H9 (cell line): ENCODE results near the gene SIPA1L3. TPM values are rescaled to one million over a fixed set of nuclear protein-coding genes. Genes with fewer than 3 reads are reported as not detected.

Experiments
- DNase-seq: peaks from one replicate; pipeline ENCODE4 v3.0.0-alpha.2; 2017
- H2AFZ ChIP-seq: one replicate; pipeline ENCODE4 v1.6.1; 2013; ENCODE audit warnings: mild to moderate bottlenecking, low read length, control low read depth, moderate library complexity
- H2AK5ac ChIP-seq: 2 replicates; pipeline ENCODE4 v1.6.1; 2013; ENCODE audit warnings: low read length, control low read depth, mixed read lengths; ENCODE audit not compliant: insufficient read length
- H2BK120ac ChIP-seq: one replicate; pipeline ENCODE4 v1.6.1; 2013; ENCODE audit warnings: low read depth, mild to moderate bottlenecking, low read length, control low read depth, inconsistent platforms; ENCODE audit not compliant: poor library complexity, severe bottlenecking
- H2BK12ac ChIP-seq: 2 replicates; pipeline ENCODE4 v1.6.1; 2013; ENCODE audit warnings: low read length, control low read depth, mixed read lengths, low read depth; ENCODE audit not compliant: insufficient read length
- H2BK15ac ChIP-seq: 2 replicates; pipeline ENCODE4 v1.6.1; 2013; ENCODE audit warnings: low read depth, low read length, control low read depth
- H2BK20ac ChIP-seq: one replicate; pipeline ENCODE4 v1.6.1; 2013; ENCODE audit warnings: low read depth, mild to moderate bottlenecking, low read length, control low read depth, inconsistent platforms; ENCODE audit not compliant: poor library complexity, severe bottlenecking
- H2BK5ac ChIP-seq: 2 replicates; pipeline ENCODE4 v1.6.1; 2013; ENCODE audit warnings: low read length, control low read depth, mixed read lengths; ENCODE audit not compliant: insufficient read length
- H3K14ac ChIP-seq: 2 replicates; pipeline ENCODE4 v1.6.1; 2013; ENCODE audit warnings: low read length, control low read depth; ENCODE audit not compliant: insufficient read depth
- H3K18ac ChIP-seq: 2 replicates; pipeline ENCODE4 v1.6.1; 2013; ENCODE audit warnings: low read depth, mild to moderate bottlenecking, mixed read lengths, low read length, control low read depth; ENCODE audit not compliant: insufficient read length
- H3K23ac ChIP-seq: 2 replicates; pipeline ENCODE4 v1.6.1; 2013; ENCODE audit warnings: low read length, control low read depth, mixed read lengths, low read depth; ENCODE audit not compliant: insufficient read length
- H3K23me2 ChIP-seq: 2 replicates; pipeline ENCODE4 v1.6.1; 2013; ENCODE audit warnings: low read depth, mild to moderate bottlenecking, mixed read lengths, low read length, control low read depth; ENCODE audit not compliant: insufficient read length, poor library complexity, severe bottlenecking
- H3K27ac ChIP-seq: 2 replicates; pipeline ENCODE4 v1.5.1; 2013; ENCODE audit warnings: low read length, control low read depth, mixed read lengths, low read depth; ENCODE audit not compliant: insufficient read length
- H3K27me3 ChIP-seq: 2 replicates; pipeline ENCODE4 v1.6.1; 2013; ENCODE audit warnings: low read length, control low read depth, inconsistent platforms; ENCODE audit not compliant: insufficient read depth
- H3K4ac ChIP-seq: 2 replicates; pipeline ENCODE4 v1.6.1; 2013; ENCODE audit warnings: low read depth, mild to moderate bottlenecking, control low read depth, inconsistent platforms, low read length, moderate library complexity
- H3K4me1 ChIP-seq: 2 replicates; pipeline ENCODE4 v1.6.1; 2013; ENCODE audit warnings: low read length, control low read depth, inconsistent platforms; ENCODE audit not compliant: insufficient read depth
- H3K4me2 ChIP-seq: 2 replicates; pipeline ENCODE4 v1.6.1; 2013; ENCODE audit warnings: low read length, control low read depth, mixed read lengths; ENCODE audit not compliant: insufficient read length, insufficient read depth
- H3K56ac ChIP-seq: 2 replicates; pipeline ENCODE4 v1.6.1; 2013; ENCODE audit warnings: low read depth, mild to moderate bottlenecking, mixed read lengths, low read length, control low read depth; ENCODE audit not compliant: insufficient read length
- H3K79me1 ChIP-seq: 2 replicates; pipeline ENCODE4 v1.6.1; 2013; ENCODE audit warnings: low read depth, mild to moderate bottlenecking, moderate library complexity, low read length, control low read depth, inconsistent platforms; ENCODE audit not compliant: insufficient read depth, poor library complexity, severe bottlenecking
- H3K79me2 ChIP-seq: 2 replicates; pipeline ENCODE4 v1.6.1; 2013; ENCODE audit warnings: low read length, control low read depth, inconsistent platforms; ENCODE audit not compliant: insufficient read depth
- H3K9ac ChIP-seq: 2 replicates; pipeline ENCODE4 v1.6.1; 2013; ENCODE audit warnings: low read length, control low read depth, mixed read lengths; ENCODE audit not compliant: insufficient read length; ENCODE audit errors: extremely low read depth
- H3K9me3 ChIP-seq: one replicate; pipeline ENCODE4 v1.6.1; 2013; ENCODE audit warnings: low read depth, low read length, inconsistent platforms; ENCODE audit not compliant: control insufficient read depth
- H3T11ph ChIP-seq: one replicate; pipeline ENCODE4 v1.6.1; 2013; ENCODE audit warnings: mild to moderate bottlenecking, low read length, control low read depth, inconsistent platforms
- H4K20me1 ChIP-seq: one replicate; pipeline ENCODE4 v1.6.1; 2013; ENCODE audit not compliant: control insufficient read depth, insufficient read length, insufficient read depth
- H4K5ac ChIP-seq: 2 replicates; pipeline ENCODE4 v1.6.1; 2013; ENCODE audit warnings: low read depth, mild to moderate bottlenecking, mixed read lengths, low read length, control low read depth; ENCODE audit not compliant: insufficient read length
- H4K8ac ChIP-seq: replicated peaks from 2 replicates; pipeline ENCODE4 v1.6.1; 2013; ENCODE audit warnings: low read length, control low read depth, mixed read lengths, low read depth; ENCODE audit not compliant: insufficient read length
- H4K91ac ChIP-seq: 2 replicates; pipeline ENCODE4 v1.6.1; 2013; ENCODE audit warnings: low read depth, mild to moderate bottlenecking, moderate library complexity, mixed read lengths, low read length, control low read depth; ENCODE audit not compliant: insufficient read length
- H3K27ac Mint-ChIP-seq, 3 experiments: 2 replicates in 2 of 3; 3 replicates in 1 of 3; pipeline ENCODE4 v1.8.0; 2020 to 2021; ENCODE audit warnings: mixed read lengths in 3 of 3, mild to moderate bottlenecking in 1 of 3, moderate library complexity in 1 of 3
- H3K27me3 Mint-ChIP-seq: 2 replicates; pipeline ENCODE4 v1.8.0; 2021; ENCODE audit warnings: low read depth, mild to moderate bottlenecking, moderate library complexity, mixed read lengths
- H3K36me3 Mint-ChIP-seq, 3 experiments: 2 replicates in 2 of 3; 3 replicates in 1 of 3; pipeline ENCODE4 v1.8.0; 2020 to 2021; ENCODE audit warnings: low read depth in 3 of 3, mixed read lengths in 3 of 3; ENCODE audit not compliant: insufficient read depth in 1 of 3
- H3K4me1 Mint-ChIP-seq, 2 experiments: 2 replicates each; pipeline ENCODE4 v1.8.0; 2020; ENCODE audit warnings: mixed read lengths in 2 of 2
- H3K4me3 Mint-ChIP-seq, 2 experiments: 2 replicates in 1 of 2; 3 replicates in 1 of 2; pipeline ENCODE4 v1.8.0; 2020 to 2021; ENCODE audit warnings: mild to moderate bottlenecking in 2 of 2, mixed read lengths in 2 of 2, moderate library complexity in 1 of 2
- H3K9me3 Mint-ChIP-seq, 2 experiments: 2 replicates in 1 of 2; 3 replicates in 1 of 2; pipeline ENCODE4 v1.8.0; 2020; ENCODE audit warnings: mild to moderate bottlenecking in 2 of 2, mixed read lengths in 2 of 2, moderate library complexity in 1 of 2
- WGBS: extraction: QIAGEN DNeasy Blood & Tissue Kit; methylation state at CpG from one replicate; pipeline ENCODE4 v1.1.7; 2013; ENCODE audit warnings: missing lambda C conversion rate, low lambda C conversion rate, mixed read lengths; ENCODE audit not compliant: insufficient read length; ENCODE audit errors: extremely low coverage; 5-methylcytosine and 5-hydroxymethylcytosine counted together
- total RNA-seq: library from RNA; stranded (reverse); gene quantifications from 2 replicates; pipeline ENCODE4 v1.2.1, GENCODE V29; 2021
- TF ChIP-seq, protein P1 (sequence below): fragments of 200-600 bp; sonication (generic); conservative IDR thresholded peaks from 3 replicates; pipeline ENCODE4 v1.8.0; 2021; ENCODE audit warnings: antibody characterized with exemption, mild to moderate bottlenecking

The SIPA1L3 gene
- total RNA-seq, 1 experiment from 2014 or later: 40.1 TPM

DNA sequence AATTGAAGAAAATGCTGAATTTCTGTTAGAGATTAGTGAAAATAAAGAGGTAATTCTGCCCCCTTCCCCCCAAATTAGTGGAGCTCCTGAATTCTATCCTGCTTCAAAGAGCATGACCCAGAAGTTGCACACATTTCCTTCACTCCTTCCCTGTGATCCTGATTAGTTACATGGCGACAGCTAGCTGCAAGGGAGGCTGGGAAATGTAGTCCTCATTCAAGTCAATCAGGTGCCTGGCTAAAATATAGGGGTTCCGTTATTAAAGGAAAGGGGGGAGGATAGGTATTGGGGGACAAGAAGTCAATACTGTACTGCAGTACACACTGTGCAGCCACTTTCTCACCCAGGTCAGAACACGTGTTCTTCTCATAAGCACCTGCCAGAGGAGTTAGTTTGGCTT, 65.8 kb downstream of the SIPA1L3 start:
- peaks cover 17 to 19% of the 10 kb centered on the region in 2 experiments for H3K9me3 Mint-ChIP-seq
- Histone ChIP-seq H2BK120ac (no peak overlapping the region), H2BK20ac (no peak overlapping the region), H3K79me1 (peaks cover 11% of the 10 kb centered on the region), H3K4me2 (no peak overlapping the region), H3K79me2 (peaks cover 7% of the 10 kb centered on the region; the same call in 1 of the 2 replicates), H3K4me1 (no peaks in the 10 kb centered on the region), H3T11ph (no peak overlapping the region), H3K14ac (no peak overlapping the region), H4K8ac (no peak overlapping the region), H2BK15ac (no peak overlapping the region), H4K91ac (no peak overlapping the region), H3K9me3 (no peaks in the 10 kb centered on the region), H3K23me2 (no peaks in the 10 kb centered on the region), H3K27ac (no peak overlapping the region), H3K23ac (no peak overlapping the region), H3K27me3 (no peaks in the 10 kb centered on the region), H2AFZ (no peak overlapping the region), H4K20me1 (no peaks in the 10 kb centered on the region), H4K5ac (no peak overlapping the region), H2BK5ac (no peak overlapping the region), H2BK12ac (no peak overlapping the region), H3K9ac (no peak overlapping the region), H3K18ac (no peak overlapping the region), H3K56ac (no peak overlapping the region), H2AK5ac (no peak overlapping the region), H3K4ac (no peak overlapping the region)
- peaks cover 2 to 3% of the 10 kb centered on the region in 2 experiments; a peak in 3 of 4 replicates for H3K4me1 Mint-ChIP-seq
- H3K4me3 Mint-ChIP-seq: no peak overlapping the region
- TF ChIP-seq, protein P1, sequence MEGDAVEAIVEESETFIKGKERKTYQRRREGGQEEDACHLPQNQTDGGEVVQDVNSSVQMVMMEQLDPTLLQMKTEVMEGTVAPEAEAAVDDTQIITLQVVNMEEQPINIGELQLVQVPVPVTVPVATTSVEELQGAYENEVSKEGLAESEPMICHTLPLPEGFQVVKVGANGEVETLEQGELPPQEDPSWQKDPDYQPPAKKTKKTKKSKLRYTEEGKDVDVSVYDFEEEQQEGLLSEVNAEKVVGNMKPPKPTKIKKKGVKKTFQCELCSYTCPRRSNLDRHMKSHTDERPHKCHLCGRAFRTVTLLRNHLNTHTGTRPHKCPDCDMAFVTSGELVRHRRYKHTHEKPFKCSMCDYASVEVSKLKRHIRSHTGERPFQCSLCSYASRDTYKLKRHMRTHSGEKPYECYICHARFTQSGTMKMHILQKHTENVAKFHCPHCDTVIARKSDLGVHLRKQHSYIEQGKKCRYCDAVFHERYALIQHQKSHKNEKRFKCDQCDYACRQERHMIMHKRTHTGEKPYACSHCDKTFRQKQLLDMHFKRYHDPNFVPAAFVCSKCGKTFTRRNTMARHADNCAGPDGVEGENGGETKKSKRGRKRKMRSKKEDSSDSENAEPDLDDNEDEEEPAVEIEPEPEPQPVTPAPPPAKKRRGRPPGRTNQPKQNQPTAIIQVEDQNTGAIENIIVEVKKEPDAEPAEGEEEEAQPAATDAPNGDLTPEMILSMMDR: no peak
- H3K27ac Mint-ChIP-seq: no peak overlapping the region
- WGBS: no CpG with 5 or more reads among the region's 3 CpGs
- no peaks in the 10 kb centered on the region for H3K27me3 Mint-ChIP-seq
- peaks cover 23 to 30% (median 26%) of the 10 kb centered on the region in 3 experiments for H3K36me3 Mint-ChIP-seq
- DNase-seq: no peak
